AG04450 (cell line): ENCODE results near the gene SV2B. TPM values are rescaled to one million over a fixed set of nuclear protein-coding genes. Genes with fewer than 3 reads are reported as not detected.

Experiments
- CTCF ChIA-PET: fragments of 300-600, 350-600 bp; formaldehyde crosslinking; extraction: SDS; loops from one replicate; lab custom pipeline; 2022; ENCODE audit warnings: antibody characterized with exemption, inconsistent platforms; lab: Charles Lee
- POLR2A ChIA-PET: fragments of 350-600 bp; formaldehyde crosslinking; extraction: SDS; loops from one replicate; lab custom pipeline; 2021; ENCODE audit warnings: antibody characterized with exemption, inconsistent platforms; lab: Yijun Ruan, JAX
- DNase-seq: peaks from one replicate; pipeline ENCODE4 v3.0.0-alpha.2; 2011; ENCODE audit warnings: low read depth, low spot score
- H3K27ac ChIP-seq: one replicate; pipeline ENCODE4 v1.5.1; 2012; ENCODE audit warnings: low read depth, low read length, control low read depth
- H3K27me3 ChIP-seq: one replicate; pipeline ENCODE4 v1.6.0; 2012; ENCODE audit warnings: low read length; ENCODE audit not compliant: control insufficient read depth, insufficient read depth
- H3K4me3 ChIP-seq: 2 replicates; pipeline ENCODE4 v1.5.1; 2011; ENCODE audit warnings: mild to moderate bottlenecking, low read depth, low read length, control low read depth
- H3K9me3 ChIP-seq: 2 replicates; pipeline ENCODE4 v1.5.1; 2012; ENCODE audit warnings: low read length; ENCODE audit not compliant: control insufficient read depth, insufficient read depth
- polyA plus RNA-seq: library from polyadenylated mRNA; depleted of rRNA; stranded (reverse); fragments of >200 nt; gene quantifications from 2 replicates; pipeline ENCODE4 v1.2.3, GENCODE V29; 2011
- TF ChIP-seq, protein P1 (sequence below): IDR thresholded peaks from 2 replicates; pipeline ENCODE4 v1.5.1; 2011; ENCODE audit warnings: low read depth, low read length, control low read depth, inconsistent platforms

The SV2B gene
- polyA plus RNA-seq, 1 experiment: not detected

- H3K27ac ChIP-seq: no peak overlapping the region
- POLR2A ChIA-PET: no interaction called here
- DNase-seq: no peak
- TF ChIP-seq, protein P1, sequence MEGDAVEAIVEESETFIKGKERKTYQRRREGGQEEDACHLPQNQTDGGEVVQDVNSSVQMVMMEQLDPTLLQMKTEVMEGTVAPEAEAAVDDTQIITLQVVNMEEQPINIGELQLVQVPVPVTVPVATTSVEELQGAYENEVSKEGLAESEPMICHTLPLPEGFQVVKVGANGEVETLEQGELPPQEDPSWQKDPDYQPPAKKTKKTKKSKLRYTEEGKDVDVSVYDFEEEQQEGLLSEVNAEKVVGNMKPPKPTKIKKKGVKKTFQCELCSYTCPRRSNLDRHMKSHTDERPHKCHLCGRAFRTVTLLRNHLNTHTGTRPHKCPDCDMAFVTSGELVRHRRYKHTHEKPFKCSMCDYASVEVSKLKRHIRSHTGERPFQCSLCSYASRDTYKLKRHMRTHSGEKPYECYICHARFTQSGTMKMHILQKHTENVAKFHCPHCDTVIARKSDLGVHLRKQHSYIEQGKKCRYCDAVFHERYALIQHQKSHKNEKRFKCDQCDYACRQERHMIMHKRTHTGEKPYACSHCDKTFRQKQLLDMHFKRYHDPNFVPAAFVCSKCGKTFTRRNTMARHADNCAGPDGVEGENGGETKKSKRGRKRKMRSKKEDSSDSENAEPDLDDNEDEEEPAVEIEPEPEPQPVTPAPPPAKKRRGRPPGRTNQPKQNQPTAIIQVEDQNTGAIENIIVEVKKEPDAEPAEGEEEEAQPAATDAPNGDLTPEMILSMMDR: no peak
- no peak overlapping the region for H3K4me3 ChIP-seq
- no peaks in the 10 kb centered on the region for H3K9me3 ChIP-seq
- CTCF ChIA-PET: no interaction called here
- no peaks in the 10 kb centered on the region for H3K27me3 ChIP-seq
Measured at GRCh38 chr15:91151781-91152563, 51.9 kb downstream of the SV2B start.

DNA sequence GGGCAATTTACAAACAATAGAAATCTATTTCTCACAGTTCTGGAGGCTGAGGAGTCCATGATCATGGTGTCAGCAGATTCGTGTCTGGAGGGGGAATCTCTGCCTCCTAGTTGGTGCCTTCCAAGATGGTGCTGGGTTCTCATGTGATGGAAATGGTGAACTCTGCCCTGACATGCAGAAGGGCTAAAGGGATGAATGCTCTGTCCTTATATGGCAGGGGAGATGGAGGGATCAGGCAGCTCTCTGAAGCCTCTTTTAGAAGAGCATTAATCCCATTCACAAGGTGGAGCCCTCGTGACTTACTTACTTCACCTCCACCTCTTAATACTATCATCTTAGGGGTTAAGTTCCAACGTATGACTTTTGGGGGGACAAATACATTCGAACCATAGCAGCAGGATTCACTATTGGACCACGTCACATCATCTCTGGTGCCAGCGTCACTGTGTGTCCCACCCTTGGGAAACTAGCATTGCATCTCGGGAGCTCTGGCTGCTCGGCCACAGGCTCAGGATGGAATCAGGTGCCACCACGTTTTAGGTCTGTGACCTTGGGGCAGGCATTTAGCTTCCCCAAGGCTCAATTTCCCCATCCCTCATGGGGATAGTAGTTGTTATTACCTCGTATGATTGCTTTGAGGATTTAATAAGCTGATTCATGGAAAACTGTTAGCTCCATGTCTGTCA is 53.0 kb downstream of the SV2B start:
- Histone ChIP-seq H3K4me3 (no peak overlapping the region), H3K27me3 (no peaks in the 10 kb centered on the region), H3K9me3 (no peaks in the 10 kb centered on the region), H3K27ac (no peak overlapping the region)
- no peak for DNase-seq
- CTCF ChIA-PET: no interaction called here
- TF ChIP-seq, protein P1: no peak
- POLR2A ChIA-PET: no interaction called here

DNA sequence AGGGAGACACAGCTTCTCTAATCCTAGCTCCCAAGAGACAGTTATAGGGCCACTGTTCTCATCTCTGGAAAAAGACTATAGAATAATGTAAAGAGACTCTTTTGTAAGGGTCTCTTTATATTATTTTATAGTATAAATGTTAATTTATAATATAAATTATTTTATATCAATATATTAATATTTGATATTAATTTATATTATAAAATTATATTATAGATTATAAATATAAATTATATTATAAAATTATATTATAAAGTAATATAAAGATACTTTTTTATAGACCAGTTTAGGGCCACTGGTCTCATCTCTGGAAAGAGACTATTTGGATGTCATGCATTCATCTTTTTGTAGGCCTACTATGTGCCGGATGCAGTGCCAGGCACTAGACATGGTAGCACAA is 53.9 kb downstream of the SV2B start:
- Histone ChIP-seq H3K9me3 (no peaks in the 10 kb centered on the region), H3K4me3 (no peak overlapping the region), H3K27me3 (no peaks in the 10 kb centered on the region), H3K27ac (no peak overlapping the region)
- DNase-seq: no peak
- TF ChIP-seq, protein P1: no peak
- POLR2A ChIA-PET: no interaction called here
- CTCF ChIA-PET: no interaction called here

- DNase-seq: no peak
- ChIA-PET CTCF (no interaction called here), POLR2A (no interaction called here)
- Histone ChIP-seq H3K4me3 (no peak overlapping the region), H3K9me3 (no peaks in the 10 kb centered on the region), H3K27me3 (no peaks in the 10 kb centered on the region), H3K27ac (no peak overlapping the region)
- TF ChIP-seq, protein P1: no peak
Measured at GRCh38 chr15:91156175-91156726, 56.2 kb downstream of the SV2B start.
